Adrenal gland (tissue), 5 donors: ENCODE results near the gene MYH10.

ENCODE experiments used
- CTCF ChIP-seq, 6 experiments: fragments of 450-650 bp in 4 of 6; fragments of 200-600 bp in 2 of 6; sonication (generic) in 1 of 6; IDR thresholded peaks; 1 replicate in 5 of 6; 2 replicates in 1 of 6; pipeline versions ENCODE4 v1.5.1 to v1.8.0; 2016 to 2021; ENCODE audit warnings: antibody characterized with exemption in 6 of 6, mild to moderate bottlenecking in 2 of 6, moderate library complexity in 1 of 6
- POLR2A ChIP-seq, 2 donors: fragments of 450-650 bp; IDR thresholded peaks; one replicate each; pipeline ENCODE4 v1.6.1; 2017; ENCODE audit warnings: antibody characterized with exemption in 2 of 2, mild to moderate bottlenecking in 2 of 2, moderate library complexity in 1 of 2
- donor health status: DM: no; HTN: no; CAD: no.

GRCh38 chr17:8557176-8557806 is 73.2 kb downstream of the MYH10 start:
- TF ChIP-seq CTCF (IDR thresholded peaks at IDR 0.05), result no peak
- no peak for TF ChIP-seq POLR2A (IDR thresholded peaks at IDR 0.05)
